ENCODE results near the gene BIRC7.
A peak's percentile ranks its signal among the peaks of the same experiment; 100 is the strongest.

The BIRC7 gene

GRCh38 chr20:63265891-63266515 is 30.3 kb downstream of the BIRC7 start:
- peak; percentile 31 for DNase-seq (ENCODE audit: low read depth)

GRCh38 chr20:63267691-63268090 is 32.0 kb downstream of the BIRC7 start:
- DNase-seq (ENCODE audit: low read depth), result no peak

GRCh38 chr20:63268256-63268655 is 32.6 kb downstream of the BIRC7 start:
- no peak for DNase-seq (ENCODE audit: low read depth)

GRCh38 chr20:63268671-63269439 is 33.1 kb downstream of the BIRC7 start:
- DNase-seq (ENCODE audit: low read depth), result no peak

- no peak for DNase-seq (ENCODE audit: low read depth)
These were observed 34.0 kb downstream of the BIRC7 start for GRCh38 chr20:63269724-63270123.

GRCh38 chr20:63270606-63271325 is 35.1 kb downstream of the BIRC7 start:
- DNase-seq (ENCODE audit: low read depth), result no peak

- DNase-seq (ENCODE audit: low read depth), result peak; percentile 71
These were observed 36.7 kb downstream of the BIRC7 start, which contains the start of gene ARFGAP1 for GRCh38 chr20:63272105-63273058. TSS of gene ARFGAP1 (plus strand) at chr20:63272813. CDS start at chr20:63275581, 2,768 bp downstream.

GRCh38 chr20:63273059-63273579 is 37.4 kb downstream of the BIRC7 start:
- DNase-seq (ENCODE audit: low read depth), result no peak

GRCh38 chr20:63273635-63274380 is 38.1 kb downstream of the BIRC7 start:
- DNase-seq (ENCODE audit: low read depth), result peak; percentile 48

- no peak for DNase-seq (ENCODE audit: low read depth)
These were observed 38.9 kb downstream of the BIRC7 start for GRCh38 chr20:63274381-63275228.

- DNase-seq (ENCODE audit: low read depth), result no peak
These were observed 40.1 kb downstream of the BIRC7 start for GRCh38 chr20:63275825-63276224.

GRCh38 chr20:63276956-63277355 is 41.3 kb downstream of the BIRC7 start:
- no peak for DNase-seq (ENCODE audit: low read depth)

GRCh38 chr20:63277466-63278272 is 42.0 kb downstream of the BIRC7 start:
- no peak for DNase-seq (ENCODE audit: low read depth)

- no peak for DNase-seq (ENCODE audit: low read depth)
These were observed 43.0 kb downstream of the BIRC7 start for GRCh38 chr20:63278661-63279060.

- no peak for DNase-seq (ENCODE audit: low read depth)
These were observed 44.2 kb downstream of the BIRC7 start for GRCh38 chr20:63279931-63280330.

- no peak for DNase-seq (ENCODE audit: low read depth)
These were observed 44.7 kb downstream of the BIRC7 start for GRCh38 chr20:63280371-63280770.

GRCh38 chr20:63280929-63281545 is 45.3 kb downstream of the BIRC7 start:
- DNase-seq (ENCODE audit: low read depth), result no peak

Data from GM04504 (cell line).